Activated T-cell treated with anti-CD3 and anti-CD28 coated beads, Interleukin-2, amount 50 U/mL, for 24 hours (primary cell): ENCODE measurements around the gene CACNA1B.

ENCODE experiments used
- DNase-seq: peaks from one replicate; pipeline ENCODE4 v3.0.0-alpha.2; 2020
- H3K27ac Mint-ChIP-seq: 2 replicates; pipeline ENCODE4 v1.8.0; 2020; ENCODE audit warnings: mild to moderate bottlenecking, mixed read lengths
- H3K27me3 Mint-ChIP-seq: 2 replicates; pipeline ENCODE4 v1.8.0; 2020; ENCODE audit warnings: mixed read lengths
- H3K36me3 Mint-ChIP-seq: 2 replicates; pipeline ENCODE4 v1.8.0; 2020; ENCODE audit warnings: low read depth, mixed read lengths
- H3K4me1 Mint-ChIP-seq: 2 replicates; pipeline ENCODE4 v1.8.0; 2020; ENCODE audit warnings: low read depth, mixed read lengths
- H3K4me3 Mint-ChIP-seq: 2 replicates; pipeline ENCODE4 v1.8.0; 2020; ENCODE audit warnings: mild to moderate bottlenecking, moderate library complexity, mixed read lengths
- H3K9me3 Mint-ChIP-seq: 2 replicates; pipeline ENCODE4 v1.8.0; 2020; ENCODE audit warnings: mixed read lengths

The CACNA1B gene

DNA sequence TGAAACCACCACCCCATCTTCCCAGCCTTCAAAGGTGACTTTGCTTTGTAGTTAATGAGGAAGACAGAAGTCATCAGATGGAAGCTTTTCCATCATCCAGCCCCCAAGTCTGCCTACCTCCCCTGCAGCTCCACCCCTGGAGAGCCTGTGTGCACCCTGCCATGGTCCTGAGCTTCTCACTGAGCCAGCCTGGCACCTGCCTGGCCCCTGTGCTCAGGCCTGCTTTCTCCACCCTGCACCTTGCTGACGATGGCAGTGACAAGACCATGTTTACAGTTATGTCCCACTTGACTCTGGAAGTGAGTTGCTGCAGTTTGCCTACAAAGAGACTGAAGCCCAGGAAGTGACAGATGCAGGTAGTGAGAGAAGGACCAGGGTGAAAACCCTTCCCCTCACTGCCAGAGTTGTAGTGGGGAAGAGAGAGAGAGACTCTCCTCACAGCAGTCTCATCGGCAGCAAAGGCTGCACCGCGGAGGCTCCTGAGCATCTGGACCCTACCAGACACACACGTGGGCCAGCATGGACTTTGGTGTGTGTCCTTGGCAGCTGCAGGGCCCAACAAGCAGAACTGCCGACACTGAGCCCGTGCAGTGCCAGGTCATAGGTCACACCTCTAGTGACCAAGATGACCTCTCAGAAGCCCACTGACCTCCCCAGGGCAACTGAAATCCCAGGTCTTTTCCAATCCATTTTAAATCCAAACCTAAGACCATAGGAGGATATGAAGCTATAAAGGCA lies 107.1 kb downstream of the CACNA1B start:
- Mint-ChIP-seq H3K4me1 (no peaks in the 10 kb centered on the region), H3K27me3 (peaks cover 34% of the 10 kb centered on the region), H3K4me3 (no peak overlapping the region), H3K36me3 (no peaks in the 10 kb centered on the region), H3K27ac (no peak overlapping the region), H3K9me3 (no peaks in the 10 kb centered on the region)
- no peak for DNase-seq

DNA sequence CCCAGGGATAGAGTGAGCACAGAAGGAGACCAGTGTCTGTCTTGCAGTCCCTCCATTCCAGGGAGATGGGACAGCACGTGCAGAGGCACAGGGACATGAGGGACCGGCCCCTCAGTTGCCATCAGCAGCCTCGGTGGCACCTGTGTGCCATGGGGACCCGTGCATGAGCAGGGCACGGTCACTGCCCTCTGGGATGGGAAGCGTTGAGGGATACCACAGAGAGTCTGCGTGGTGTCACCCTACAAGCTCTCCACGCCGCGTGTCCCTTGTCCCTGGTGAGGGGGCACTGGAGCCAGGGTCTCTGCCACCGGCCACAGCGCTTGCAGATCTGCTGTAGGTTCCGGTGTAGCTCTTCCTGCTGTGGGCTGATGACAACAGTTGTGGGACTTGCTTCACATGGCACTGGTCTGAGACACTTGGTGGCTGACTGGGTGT lies 108.1 kb downstream of the CACNA1B start:
- Mint-ChIP-seq H3K36me3 (no peaks in the 10 kb centered on the region), H3K4me3 (no peak overlapping the region), H3K4me1 (no peaks in the 10 kb centered on the region), H3K27me3 (peaks cover 43% of the 10 kb centered on the region), H3K27ac (no peak overlapping the region), H3K9me3 (no peaks in the 10 kb centered on the region)
- no peak for DNase-seq

DNA sequence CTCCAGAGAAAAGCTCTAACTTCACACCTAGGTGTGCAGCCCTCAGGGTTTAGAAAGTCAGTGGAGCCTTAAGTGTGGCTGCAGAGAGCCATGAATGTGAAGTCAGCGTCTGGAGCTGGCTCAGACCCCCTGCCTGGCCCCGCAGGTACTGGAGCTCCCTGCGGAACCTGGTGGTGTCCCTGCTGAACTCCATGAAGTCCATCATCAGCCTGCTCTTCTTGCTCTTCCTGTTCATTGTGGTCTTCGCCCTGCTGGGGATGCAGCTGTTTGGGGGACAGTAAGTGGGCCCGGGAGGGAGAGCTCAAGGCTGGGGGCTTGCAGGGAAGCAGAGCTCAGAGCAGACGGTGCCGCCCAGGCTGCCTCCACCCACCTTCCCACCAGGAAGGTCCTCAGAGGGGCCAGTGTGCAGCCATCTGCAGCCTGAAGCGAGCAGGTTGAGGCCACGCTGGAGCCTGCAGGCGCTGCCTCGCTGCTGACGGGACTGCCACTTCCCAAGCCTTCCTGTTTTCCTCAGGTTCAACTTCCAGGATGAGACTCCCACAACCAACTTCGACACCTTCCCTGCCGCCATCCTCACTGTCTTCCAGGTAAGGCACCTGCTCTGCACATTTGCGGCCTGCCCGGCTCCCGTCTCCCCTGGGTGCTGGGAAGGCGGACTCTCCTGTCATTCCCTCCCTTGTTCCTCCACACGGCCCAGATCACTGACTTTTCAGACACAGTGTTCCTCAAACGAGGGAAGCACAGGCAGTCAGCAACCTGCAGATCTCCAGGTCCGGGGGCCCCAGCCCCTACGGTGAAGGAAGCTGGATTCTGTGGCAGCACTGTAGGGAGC lies 108.9 kb downstream of the CACNA1B start:
- Mint-ChIP-seq H3K4me3 (no peak overlapping the region), H3K9me3 (no peaks in the 10 kb centered on the region), H3K4me1 (no peaks in the 10 kb centered on the region), H3K27me3 (peaks cover 51% of the 10 kb centered on the region), H3K36me3 (no peaks in the 10 kb centered on the region), H3K27ac (no peak overlapping the region)
- no peak for DNase-seq

DNA sequence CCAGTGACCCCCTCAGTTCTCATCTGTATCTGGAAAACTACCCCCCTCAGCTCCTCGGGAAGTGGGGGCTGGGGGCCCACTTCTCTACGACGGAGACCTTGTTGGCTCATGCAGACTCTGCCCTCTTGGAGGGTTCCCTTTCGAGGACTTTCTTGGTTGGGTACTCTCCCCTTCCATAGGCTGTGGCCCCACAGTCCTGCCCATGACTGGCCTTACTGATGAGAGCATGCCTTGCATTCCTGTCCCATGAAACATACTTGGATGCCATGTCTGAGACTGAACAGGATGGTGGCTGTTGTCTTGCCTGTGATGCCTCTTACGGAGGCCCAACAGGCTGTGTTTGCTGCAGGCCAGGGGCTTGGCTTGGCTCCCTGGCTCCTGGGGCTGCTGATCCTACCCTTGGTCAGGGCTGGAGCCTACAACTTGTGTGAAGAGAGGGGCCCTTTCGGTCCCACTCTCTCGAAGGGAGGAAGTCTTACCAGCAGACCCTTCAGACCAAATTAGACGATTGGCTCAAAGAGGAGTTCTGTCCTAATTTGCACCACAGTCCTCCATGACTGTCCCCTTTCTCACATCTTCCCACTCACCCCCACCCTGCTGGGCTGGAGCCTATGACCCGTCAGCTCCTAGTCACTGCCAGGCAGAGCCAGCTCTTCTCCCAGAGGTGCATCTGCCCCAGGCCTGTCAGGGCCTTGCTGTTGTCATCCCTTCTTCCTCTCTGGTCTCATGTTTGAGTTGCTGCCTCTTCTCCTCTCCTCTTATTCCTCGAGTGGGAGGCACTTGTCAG lies 109.9 kb downstream of the CACNA1B start:
- Mint-ChIP-seq H3K27ac (no peak overlapping the region), H3K4me3 (no peak overlapping the region), H3K4me1 (no peaks in the 10 kb centered on the region), H3K27me3 (peaks cover 58% of the 10 kb centered on the region), H3K36me3 (no peaks in the 10 kb centered on the region), H3K9me3 (no peaks in the 10 kb centered on the region)
- DNase-seq, result no peak

GRCh38 chr9:137988051-137988450 lies 110.5 kb downstream of the CACNA1B start:
- H3K27me3 Mint-ChIP-seq, result peaks cover 62% of the 10 kb centered on the region
- no peak overlapping the region for H3K4me3 Mint-ChIP-seq
- no peaks in the 10 kb centered on the region for H3K9me3 Mint-ChIP-seq

GRCh38 chr9:137988701-137989100 lies 111.1 kb downstream of the CACNA1B start:
- DNase-seq, result no peak
- H3K27ac Mint-ChIP-seq, result no peak overlapping the region
- H3K4me3 Mint-ChIP-seq, result no peak overlapping the region
- no peaks in the 10 kb centered on the region for H3K4me1 Mint-ChIP-seq
- H3K9me3 Mint-ChIP-seq, result no peaks in the 10 kb centered on the region
- peaks cover 61% of the 10 kb centered on the region for H3K27me3 Mint-ChIP-seq
- H3K36me3 Mint-ChIP-seq, result no peaks in the 10 kb centered on the region

More at GRCh38 chr9:137988051-137988450, 110.5 kb downstream of the CACNA1B start:
- no peaks in the 10 kb centered on the region for H3K4me1 Mint-ChIP-seq
- no peak for DNase-seq
- H3K27ac Mint-ChIP-seq, result no peak overlapping the region
- H3K36me3 Mint-ChIP-seq, result no peaks in the 10 kb centered on the region

- no peaks in the 10 kb centered on the region for H3K4me1 Mint-ChIP-seq
- H3K9me3 Mint-ChIP-seq, result no peaks in the 10 kb centered on the region
- H3K27me3 Mint-ChIP-seq, result peaks cover 65% of the 10 kb centered on the region
- DNase-seq, result no peak
- H3K4me3 Mint-ChIP-seq, result no peak overlapping the region
- H3K36me3 Mint-ChIP-seq, result no peaks in the 10 kb centered on the region
- no peak overlapping the region for H3K27ac Mint-ChIP-seq
These were observed 111.6 kb downstream of the CACNA1B start for GRCh38 chr9:137989156-137989555.

GRCh38 chr9:137989999-137990715 lies 112.6 kb downstream of the CACNA1B start:
- DNase-seq, result peak; percentile 24

GRCh38 chr9:138003485-138004190 lies 126.1 kb downstream of the CACNA1B start:
- Mint-ChIP-seq H3K27me3 (no peaks in the 10 kb centered on the region), H3K36me3 (no peaks in the 10 kb centered on the region), H3K9me3 (no peaks in the 10 kb centered on the region), H3K4me3 (no peak overlapping the region), H3K4me1 (no peaks in the 10 kb centered on the region), H3K27ac (no peak overlapping the region)
- no peak for DNase-seq

More at GRCh38 chr9:137989999-137990715, 112.6 kb downstream of the CACNA1B start:
- Mint-ChIP-seq H3K36me3 (no peaks in the 10 kb centered on the region), H3K4me3 (no peak overlapping the region), H3K27me3 (peaks cover 73% of the 10 kb centered on the region), H3K4me1 (no peaks in the 10 kb centered on the region), H3K9me3 (no peaks in the 10 kb centered on the region), H3K27ac (no peak overlapping the region)

DNA sequence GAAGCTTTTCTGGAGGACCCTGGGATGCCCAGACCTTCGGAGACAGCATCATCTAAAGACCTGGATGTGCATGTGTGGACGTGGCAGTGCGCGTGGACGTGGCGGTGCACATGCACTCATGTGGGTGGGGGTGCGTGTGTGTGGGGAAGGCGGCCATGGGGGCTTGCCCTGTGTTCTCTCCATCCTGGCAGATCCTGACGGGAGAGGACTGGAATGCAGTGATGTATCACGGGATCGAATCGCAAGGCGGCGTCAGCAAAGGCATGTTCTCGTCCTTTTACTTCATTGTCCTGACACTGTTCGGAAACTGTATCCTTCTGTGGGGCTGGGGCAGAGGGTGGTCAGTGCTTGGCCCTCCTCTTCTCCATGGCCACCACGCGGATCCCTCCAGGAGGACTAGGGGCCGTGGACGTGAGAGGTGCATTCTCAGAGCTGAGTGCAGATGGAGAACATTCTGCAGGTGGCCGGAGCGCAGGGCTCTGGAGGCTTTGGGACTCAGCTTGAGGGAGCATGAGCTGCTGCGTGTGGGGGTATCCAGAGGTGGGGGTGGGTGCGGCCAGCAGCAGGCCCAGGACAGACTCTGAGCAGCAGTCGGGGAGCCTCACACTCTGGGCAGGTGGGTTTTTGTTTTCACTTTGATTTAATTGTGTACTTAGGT lies 129.1 kb downstream of the CACNA1B start:
- Mint-ChIP-seq H3K36me3 (no peaks in the 10 kb centered on the region), H3K9me3 (no peaks in the 10 kb centered on the region), H3K27ac (no peak overlapping the region), H3K4me3 (no peak overlapping the region), H3K27me3 (no peaks in the 10 kb centered on the region), H3K4me1 (no peaks in the 10 kb centered on the region)
- DNase-seq, result no peak

- Mint-ChIP-seq H3K36me3 (no peaks in the 10 kb centered on the region), H3K4me1 (no peaks in the 10 kb centered on the region), H3K9me3 (no peaks in the 10 kb centered on the region), H3K27ac (no peak overlapping the region), H3K4me3 (no peak overlapping the region), H3K27me3 (no peaks in the 10 kb centered on the region)
- DNase-seq, result no peak
These were observed 130.0 kb downstream of the CACNA1B start for GRCh38 chr9:138007566-138007917.

DNA sequence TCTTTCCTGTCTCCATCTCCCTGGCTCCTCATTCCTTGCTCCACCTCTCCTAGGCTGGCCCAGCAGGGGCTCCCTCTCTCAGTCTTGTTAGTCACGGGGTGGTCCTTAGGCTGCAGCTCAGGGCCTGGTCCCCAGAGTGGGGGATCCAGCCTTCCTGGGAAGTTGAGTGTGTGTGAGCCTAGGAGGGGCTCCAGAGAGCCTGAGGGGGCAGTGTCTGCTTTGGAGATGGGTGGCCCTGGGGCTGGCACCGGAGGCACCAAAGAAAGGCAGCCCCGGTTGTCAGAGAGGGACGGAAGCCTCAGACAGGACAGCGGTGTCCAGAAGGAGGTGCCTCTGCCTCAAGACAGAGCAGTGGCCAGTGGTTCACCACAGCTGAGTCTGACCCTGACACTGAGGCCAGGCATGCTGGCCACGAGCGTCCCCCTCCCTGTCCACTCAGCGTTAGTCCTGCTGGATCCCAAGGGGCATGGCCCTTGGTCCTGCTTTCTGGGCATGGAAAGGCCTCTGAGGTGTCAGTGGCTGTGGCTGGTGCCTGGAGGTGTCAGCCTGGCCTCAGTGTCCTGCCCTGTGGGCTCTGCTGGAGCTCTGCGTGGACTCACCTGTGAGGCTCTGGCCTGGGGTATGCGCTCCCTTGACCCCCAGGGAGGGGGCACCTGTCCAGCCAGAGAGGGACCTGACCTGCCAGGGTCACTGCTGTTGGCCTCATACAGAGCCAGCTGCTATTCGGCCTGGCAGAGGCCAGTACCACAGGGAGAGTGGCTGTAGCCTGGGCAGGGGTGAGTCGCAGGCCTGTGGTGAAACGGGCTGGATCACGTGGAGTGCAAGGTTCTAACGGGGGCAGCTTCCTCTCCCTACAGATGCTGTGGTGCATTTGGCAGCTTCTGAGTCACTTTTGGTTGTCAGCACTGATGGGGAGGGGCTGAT lies 130.6 kb downstream of the CACNA1B start:
- peak; percentile 20 for DNase-seq
- H3K27me3 Mint-ChIP-seq, result no peaks in the 10 kb centered on the region
- H3K9me3 Mint-ChIP-seq, result no peaks in the 10 kb centered on the region
- no peaks in the 10 kb centered on the region for H3K36me3 Mint-ChIP-seq
- H3K27ac Mint-ChIP-seq, result no peak overlapping the region
- no peaks in the 10 kb centered on the region for H3K4me1 Mint-ChIP-seq
- no peak overlapping the region for H3K4me3 Mint-ChIP-seq
